A673 (cell line): ENCODE results near the gene SOX13. TPM values are rescaled to one million over a fixed set of nuclear protein-coding genes. Genes with fewer than 3 reads are reported as not detected.

Experiments used
- BruUV-seq: library from RNA; stranded (reverse); fragments of 400-500 nt; replicated peaks from 2 replicates; lab custom pipeline; 2021; lab: Mats Ljungman, UMichigan
- CTCF ChIA-PET: fragments of 300-600 bp; sonication (Branson Sonifier 250); formaldehyde crosslinking; loops from one replicate; lab custom pipeline; 2022; ENCODE audit warnings: antibody characterized with exemption; lab: Charles Lee
- POLR2A ChIA-PET: fragments of 300-600 bp; sonication (Branson Sonifier 250); formaldehyde crosslinking; loops from one replicate; lab custom pipeline; 2022; ENCODE audit warnings: antibody characterized with exemption; ENCODE audit not compliant: low non-redundant PET; lab: Charles Lee
- DNase-seq: peaks from one replicate; pipeline ENCODE4 v3.0.0-alpha.2; 2015; ENCODE audit warnings: low spot score
- H3K27ac ChIP-seq: fragments of 200-600 bp; sonication (generic); 2 replicates; pipeline ENCODE4 v1.5.1; 2016; ENCODE audit warnings: mixed run types, low read depth, mild to moderate bottlenecking, mixed read lengths, antibody characterized with exemption, low read length; ENCODE audit not compliant: poor library complexity, severe bottlenecking
- H3K27me3 ChIP-seq: fragments of 200-600 bp; sonication (generic); replicated peaks from 2 replicates; pipeline ENCODE4 v1.6.1; 2017; ENCODE audit warnings: mixed run types, low read depth, mild to moderate bottlenecking, mixed read lengths, antibody characterized with exemption, low read length; ENCODE audit not compliant: insufficient read depth, poor library complexity
- H3K36me3 ChIP-seq: fragments of 200-600 bp; sonication (generic); 2 replicates; pipeline ENCODE4 v1.6.1; 2016; ENCODE audit warnings: mixed run types, mild to moderate bottlenecking, mixed read lengths, antibody characterized with exemption, low read length; ENCODE audit not compliant: insufficient read depth, poor library complexity, severe bottlenecking
- H3K4me1 ChIP-seq: fragments of 200-600 bp; sonication (generic); 2 replicates; pipeline ENCODE4 v1.6.1; 2017; ENCODE audit warnings: mixed run types, mild to moderate bottlenecking, mixed read lengths, antibody characterized with exemption, low read length; ENCODE audit not compliant: insufficient read depth, poor library complexity, severe bottlenecking
- H3K4me3 ChIP-seq: fragments of 200-600 bp; sonication (generic); 2 replicates; pipeline ENCODE4 v1.5.1; 2016; ENCODE audit warnings: low read depth, mixed run types, mild to moderate bottlenecking, mixed read lengths, low read length; ENCODE audit not compliant: poor library complexity, severe bottlenecking
- H3K9me3 ChIP-seq: fragments of 200-600 bp; sonication (generic); 2 replicates; pipeline ENCODE4 v1.6.1; 2016; ENCODE audit warnings: mixed run types, low read depth, mild to moderate bottlenecking, mixed read lengths, antibody characterized with exemption, low read length; ENCODE audit not compliant: poor library complexity, severe bottlenecking
- CTCF ChIP-seq: fragments of 300-800, 200-600 bp; sonication (generic); conservative IDR thresholded peaks from 2 replicates; pipeline ENCODE4 v1.5.1; 2017; ENCODE audit warnings: low read depth, mild to moderate bottlenecking, antibody characterized with exemption, low read length, moderate library complexity, mixed read lengths
- EZH2 ChIP-seq: fragments of 200-600 bp; sonication (generic); IDR thresholded peaks from 2 replicates; pipeline ENCODE4 v1.6.1; 2017; ENCODE audit warnings: borderline replicate concordance, low read depth, mild to moderate bottlenecking, mixed read lengths, antibody characterized with exemption, low read length; ENCODE audit not compliant: poor library complexity, severe bottlenecking
- intact Hi-C: fragments of 100-400 bp; cut with micrococcal nuclease; formaldehyde crosslinking; loops from one replicate; pipeline ENCODE4 v1.10.0; 2022; ENCODE audit not compliant: unreplicated experiment
- total RNA-seq: library from RNA; stranded (reverse); gene quantifications from 2 replicates; pipeline ENCODE4 v1.2.3, GENCODE V29; 2021

Gene SOX13
- total RNA-seq, 1 experiment from 2014 or later, result 9.4 TPM

DNA sequence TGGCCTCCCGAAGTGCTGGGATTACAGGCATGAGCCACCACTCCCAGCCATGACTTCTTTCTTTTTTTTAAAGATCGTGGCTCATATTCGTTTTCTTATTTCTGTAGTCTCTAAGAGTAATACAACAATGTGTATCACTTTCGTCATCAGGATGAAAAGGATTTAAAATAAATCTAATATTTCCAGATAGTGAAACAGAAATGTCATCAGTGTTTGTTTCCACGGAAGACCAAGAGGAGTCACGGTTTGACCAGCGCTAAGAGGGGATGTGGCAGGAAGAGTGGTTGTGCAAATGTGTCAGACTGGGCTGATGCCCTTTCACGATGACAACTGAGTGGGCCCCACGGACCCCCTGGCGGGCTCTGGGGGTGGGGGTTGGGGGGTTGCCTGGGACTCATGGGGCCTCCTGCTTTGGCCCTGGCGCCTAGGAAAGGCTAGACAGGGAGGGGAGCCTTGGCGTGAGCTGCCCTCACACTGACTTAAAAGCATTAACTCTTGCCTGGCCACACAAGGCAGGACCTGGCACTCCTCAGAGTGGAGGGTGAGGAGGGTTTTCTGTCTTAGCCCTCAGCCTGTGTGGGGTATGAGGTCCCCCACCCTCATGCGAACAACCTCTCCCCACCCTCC is 8.4 kb downstream of the SOX13 start:
- no peak for TF ChIP-seq EZH2
- no peak for TF ChIP-seq CTCF
- Histone ChIP-seq H3K9me3 (no peaks in the 10 kb centered on the region), H3K27ac (no peak overlapping the region), H3K36me3 (no peaks in the 10 kb centered on the region), H3K27me3 (no peaks in the 10 kb centered on the region), H3K4me1 (peaks cover 35% of the 10 kb centered on the region), H3K4me3 (no peak overlapping the region)
- ChIA-PET POLR2A (no interaction called here), CTCF (interaction anchor here (0.6 kb wide), 1 partner anchor 711 kb away, joined by 13 read pairs; no protein-coding TSS in a partner anchor)
- no peak for DNase-seq
- intact Hi-C loops, result no loop called here
- BruUV-seq, result no TSS peak

DNA sequence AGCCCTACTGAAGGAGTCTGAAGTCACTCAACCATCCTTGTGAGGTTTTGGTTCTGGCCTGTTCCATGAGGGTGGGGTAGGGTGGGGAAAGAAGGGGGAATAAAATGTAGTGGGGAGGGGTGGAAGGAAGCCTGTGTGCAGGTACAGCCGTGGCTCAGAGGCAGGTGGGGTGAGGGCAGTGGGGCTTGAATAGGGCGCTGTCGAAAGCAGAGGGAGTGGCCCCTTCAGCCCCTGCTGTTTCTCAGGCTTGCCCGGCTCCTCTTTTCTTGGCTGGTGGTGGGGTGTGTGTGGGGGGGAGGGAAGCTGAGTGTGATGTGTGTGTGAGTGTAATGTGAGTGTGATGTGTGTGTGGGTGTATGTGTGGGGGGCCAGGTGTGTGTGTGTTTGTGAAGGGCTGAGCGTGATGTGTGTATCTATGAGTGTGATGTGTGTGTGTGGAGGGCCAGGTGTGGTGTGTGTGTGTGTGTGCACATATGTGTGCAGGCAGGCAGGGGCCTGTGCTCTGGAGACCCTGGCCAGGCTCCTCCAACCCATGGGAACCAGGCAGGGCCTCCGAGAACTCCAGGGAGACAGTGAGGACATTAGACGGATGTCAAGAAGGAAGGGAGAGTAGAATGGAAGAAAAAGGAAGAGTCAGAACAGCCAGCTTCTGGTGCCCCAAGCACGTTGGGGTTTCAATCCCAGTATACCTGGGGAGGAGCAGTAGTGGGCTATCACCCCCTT is 9.0 kb downstream of the SOX13 start:
- Histone ChIP-seq H3K27me3 (no peaks in the 10 kb centered on the region), H3K36me3 (no peaks in the 10 kb centered on the region), H3K9me3 (no peaks in the 10 kb centered on the region), H3K4me1 (peaks cover 33% of the 10 kb centered on the region), H3K4me3 (no peak overlapping the region), H3K27ac (no peak overlapping the region)
- no TSS peak for BruUV-seq
- TF ChIP-seq CTCF (no peak), EZH2 (no peak)
- intact Hi-C loops, result no loop called here
- CTCF ChIA-PET, result no interaction called here
- POLR2A ChIA-PET, result no interaction called here
- no peak for DNase-seq

DNA sequence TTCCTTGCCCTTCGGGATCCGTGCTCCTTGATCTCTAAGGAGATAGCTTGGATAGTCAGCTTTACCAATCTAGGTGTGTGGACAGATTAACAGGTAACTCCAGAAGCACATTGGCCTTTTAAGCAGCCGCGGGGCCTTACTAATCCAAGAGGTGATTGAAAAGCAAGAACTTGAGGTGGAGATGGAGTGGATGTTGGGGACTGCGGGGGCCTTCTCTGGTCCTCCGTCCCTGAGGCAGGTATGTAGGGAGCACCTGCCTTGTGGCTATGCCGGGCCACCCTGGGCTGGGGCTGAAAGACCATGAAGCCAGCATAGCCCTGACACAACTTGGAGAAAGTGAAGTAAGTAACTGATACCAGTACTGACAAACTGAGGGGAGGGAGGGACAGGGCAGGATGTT is 10.6 kb downstream of the SOX13 start:
- ChIA-PET CTCF (no interaction called here), POLR2A (no interaction called here)
- DNase-seq, result no peak
- Histone ChIP-seq H3K36me3 (no peaks in the 10 kb centered on the region), H3K4me3 (no peak overlapping the region), H3K4me1 (peaks cover 25% of the 10 kb centered on the region), H3K27ac (no peak overlapping the region), H3K9me3 (no peaks in the 10 kb centered on the region), H3K27me3 (no peaks in the 10 kb centered on the region)
- intact Hi-C loops, result no loop called here
- no peak for TF ChIP-seq EZH2
- BruUV-seq, result no TSS peak
